ENCODE measurements around the gene MRAS.

Gene MRAS

GRCh38 chr3:138356730-138357405 lies 8.5 kb downstream of the MRAS start:
- H3K27me3 ChIP-seq (ENCODE audit: low read length) = no peaks in the 10 kb centered on the region
- TF ChIP-seq EZH2phosphoT487 (conservative IDR thresholded peaks at IDR 0.05; ENCODE audit: low read length) (no peak), CTCF (IDR thresholded peaks at IDR 0.05; ENCODE audit: insufficient read depth, low read length, poor library complexity, severe bottlenecking) (no peak)

GRCh38 chr3:138359148-138359918 lies 11.0 kb downstream of the MRAS start:
- Histone ChIP-seq H3K27me3 (ENCODE audit: low read length) (no peaks in the 10 kb centered on the region), H4K20me1 (ENCODE audit: low read depth, low read length) (no peaks in the 10 kb centered on the region), H3K9me2 (replicated peaks; ENCODE audit: insufficient read depth, low read length) (no peaks in the 10 kb centered on the region), H3K79me2 (ENCODE audit: insufficient read depth, low read length) (no peaks in the 10 kb centered on the region), H3K4me2 (ENCODE audit: low read depth, low read length, poor library complexity, severe bottlenecking) (no peak overlapping the region), H3K27ac (ENCODE audit: low read depth, low read length) (no peak overlapping the region), H3K9me3 (ENCODE audit: insufficient read depth, low read length) (no peaks in the 10 kb centered on the region), H3K36me3 (ENCODE audit: low read length) (no peaks in the 10 kb centered on the region), H3K4me3 (ENCODE audit: insufficient read depth, low read length, poor library complexity, severe bottlenecking) (no peak overlapping the region), H2AFZ (ENCODE audit: low read depth, low read length, severe bottlenecking) (no peak overlapping the region), H3F3A (ENCODE audit: insufficient read depth) (no peaks in the 10 kb centered on the region), H3K9ac (ENCODE audit: low read length) (no peak overlapping the region)
- TF ChIP-seq EZH2phosphoT487 (conservative IDR thresholded peaks at IDR 0.05; ENCODE audit: low read length) (no peak), CTCF (IDR thresholded peaks at IDR 0.05; ENCODE audit: insufficient read depth, low read length, poor library complexity, severe bottlenecking) (no peak)

More at GRCh38 chr3:138356730-138357405, 8.5 kb downstream of the MRAS start:
- Histone ChIP-seq H2AFZ (ENCODE audit: low read depth, low read length, severe bottlenecking) (no peak overlapping the region), H3F3A (ENCODE audit: insufficient read depth) (no peaks in the 10 kb centered on the region), H3K4me2 (ENCODE audit: low read depth, low read length, poor library complexity, severe bottlenecking) (no peak overlapping the region), H4K20me1 (ENCODE audit: low read depth, low read length) (no peaks in the 10 kb centered on the region), H3K9ac (ENCODE audit: low read length) (no peak overlapping the region), H3K9me3 (ENCODE audit: insufficient read depth, low read length) (no peaks in the 10 kb centered on the region), H3K36me3 (ENCODE audit: low read length) (no peaks in the 10 kb centered on the region), H3K27ac (ENCODE audit: low read depth, low read length) (no peak overlapping the region), H3K4me3 (ENCODE audit: insufficient read depth, low read length, poor library complexity, severe bottlenecking) (no peak overlapping the region), H3K9me2 (replicated peaks; ENCODE audit: insufficient read depth, low read length) (no peaks in the 10 kb centered on the region), H3K79me2 (ENCODE audit: insufficient read depth, low read length) (no peaks in the 10 kb centered on the region)

GRCh38 chr3:138359919-138360868 lies 11.8 kb downstream of the MRAS start:
- no peak overlapping the region for H2AFZ ChIP-seq (ENCODE audit: low read depth, low read length, severe bottlenecking)
- H3K27me3 ChIP-seq (ENCODE audit: low read length) = no peaks in the 10 kb centered on the region
- H3K27ac ChIP-seq (ENCODE audit: low read depth, low read length) = no peak overlapping the region
- no peaks in the 10 kb centered on the region for H3F3A ChIP-seq (ENCODE audit: insufficient read depth)
- H3K4me3 ChIP-seq (ENCODE audit: insufficient read depth, low read length, poor library complexity, severe bottlenecking) = no peak overlapping the region
- H3K36me3 ChIP-seq (ENCODE audit: low read length) = no peaks in the 10 kb centered on the region
- no peak overlapping the region for H3K9ac ChIP-seq (ENCODE audit: low read length)
- H3K4me2 ChIP-seq (ENCODE audit: low read depth, low read length, poor library complexity, severe bottlenecking) = no peak overlapping the region
- H3K79me2 ChIP-seq (ENCODE audit: insufficient read depth, low read length) = no peaks in the 10 kb centered on the region
- no peaks in the 10 kb centered on the region for H4K20me1 ChIP-seq (ENCODE audit: low read depth, low read length)
- H3K9me3 ChIP-seq (ENCODE audit: insufficient read depth, low read length) = no peaks in the 10 kb centered on the region
- TF ChIP-seq CTCF (IDR thresholded peaks at IDR 0.05; ENCODE audit: insufficient read depth, low read length, poor library complexity, severe bottlenecking) (no peak), EZH2phosphoT487 (conservative IDR thresholded peaks at IDR 0.05; ENCODE audit: low read length) (no peak)
- no peaks in the 10 kb centered on the region for H3K9me2 ChIP-seq (replicated peaks; ENCODE audit: insufficient read depth, low read length)

All from SU-DHL-6 (cell line).